ENCODE measurements around the gene FARS2. TPM values are rescaled to one million over a fixed set of nuclear protein-coding genes. Genes with fewer than 3 reads are reported as not detected.

The FARS2 gene
- total RNA-seq, 1 donor from 2014 or later, result 20.1 TPM

GRCh38 chr6:5248302-5249098 lies 12.8 kb upstream of the FARS2 start:
- intact Hi-C loops (cut with micrococcal nuclease), result no loop called here

GRCh38 chr6:5249451-5250122 lies 11.7 kb upstream of the FARS2 start:
- intact Hi-C loops (cut with micrococcal nuclease), result no loop called here

- intact Hi-C loops (cut with micrococcal nuclease), result no loop called here
Measured at GRCh38 chr6:5250451-5250850, 10.9 kb upstream of the FARS2 start.

GRCh38 chr6:5250911-5251310 lies 10.4 kb upstream of the FARS2 start:
- intact Hi-C loops (cut with micrococcal nuclease), result loop anchor here (1.0 kb wide), 1 partner anchor 108 kb away; no protein-coding TSS in a partner anchor

GRCh38 chr6:5256952-5257351 lies 4.4 kb upstream of the FARS2 start:
- intact Hi-C loops (cut with micrococcal nuclease), result no loop called here

GRCh38 chr6:5257400-5257799 lies 3.9 kb upstream of the FARS2 start:
- intact Hi-C loops (cut with micrococcal nuclease), result no loop called here

GRCh38 chr6:5259428-5259827 lies 1.9 kb upstream of the FARS2 start:
- intact Hi-C loops (cut with micrococcal nuclease), result no loop called here

GRCh38 chr6:5260111-5260620 lies 1.1 kb upstream of the FARS2 start:
- intact Hi-C loops (cut with micrococcal nuclease), result loop anchor here (1.0 to 5.0 kb wide), 7 partner anchors 43 to 1242 kb away; partner anchors contain the start of gene NRN1

- intact Hi-C loops (cut with micrococcal nuclease), result loop anchor here (1.0 to 5.0 kb wide), 5 partner anchors 19 to 1126 kb away; partner anchors contain the start of genes CDYL, ECI2 and NRN1
Measured at GRCh38 chr6:5261545-5262109, 314 bp downstream of the FARS2 start.

GRCh38 chr6:5266423-5266822 lies 5.1 kb downstream of the FARS2 start:
- intact Hi-C loops (cut with micrococcal nuclease), result no loop called here

GRCh38 chr6:5270093-5270680 lies 8.9 kb downstream of the FARS2 start:
- intact Hi-C loops (cut with micrococcal nuclease), result no loop called here

- intact Hi-C loops (cut with micrococcal nuclease), result loop anchor here (1.0 kb wide), 1 partner anchor 8 kb away; no protein-coding TSS in a partner anchor
Measured at GRCh38 chr6:5271926-5272325, 10.6 kb downstream of the FARS2 start.

GRCh38 chr6:5274231-5274630 lies 12.9 kb downstream of the FARS2 start:
- intact Hi-C loops (cut with micrococcal nuclease), result no loop called here

- intact Hi-C loops (cut with micrococcal nuclease), result loop anchor here (1.0 kb wide), 1 partner anchor 132 kb away; no protein-coding TSS in a partner anchor
Measured at GRCh38 chr6:5275497-5275896, 14.2 kb downstream of the FARS2 start.

GRCh38 chr6:5276581-5276980 lies 15.3 kb downstream of the FARS2 start:
- intact Hi-C loops (cut with micrococcal nuclease), result no loop called here

GRCh38 chr6:5277589-5277988 lies 16.3 kb downstream of the FARS2 start:
- intact Hi-C loops (cut with micrococcal nuclease), result no loop called here

- intact Hi-C loops (cut with micrococcal nuclease), result no loop called here
Measured at GRCh38 chr6:5278047-5278446, 16.7 kb downstream of the FARS2 start.

- intact Hi-C loops (cut with micrococcal nuclease), result no loop called here
Measured at GRCh38 chr6:5278565-5279120, 17.3 kb downstream of the FARS2 start.

GRCh38 chr6:5279891-5280338 lies 18.6 kb downstream of the FARS2 start:
- intact Hi-C loops (cut with micrococcal nuclease), result loop anchor here (1.0 to 2.0 kb wide), 3 partner anchors 8 to 23 kb away; partner anchors contain the start of gene FARS2

GRCh38 chr6:5280920-5281319 lies 19.6 kb downstream of the FARS2 start:
- intact Hi-C loops (cut with micrococcal nuclease), result loop anchor here (1.0 to 2.0 kb wide), 3 partner anchors 9 to 22 kb away; partner anchors contain the start of gene FARS2

- intact Hi-C loops (cut with micrococcal nuclease), result no loop called here
Measured at GRCh38 chr6:5282191-5282623, 20.9 kb downstream of the FARS2 start.

All from T-helper 1 cell treated with Interleukin-12 subunit alpha and Interleukin-12 subunit beta and Interleukin-4 antibody, amounts not matched to agents 30 ng/mL and 1 ng/mL, for 36 hours (primary cell).